GM21737 (cell line): ENCODE results near the gene TBC1D22A.

Experiments used
- ATAC-seq: cut with Tn5 transposase; IDR thresholded peaks from one replicate; pipeline ENCODE4 v1.9.1; 2021; ENCODE audit warnings: mild to moderate bottlenecking, moderate library complexity; ENCODE audit not compliant: unreplicated experiment

TBC1D22A gene

GRCh38 chr22:46875089-46875488 lies 112.6 kb downstream of the TBC1D22A start:
- ATAC-seq, result no peak

GRCh38 chr22:46876357-46876934 lies 114.0 kb downstream of the TBC1D22A start:
- ATAC-seq, result no peak

DNA sequence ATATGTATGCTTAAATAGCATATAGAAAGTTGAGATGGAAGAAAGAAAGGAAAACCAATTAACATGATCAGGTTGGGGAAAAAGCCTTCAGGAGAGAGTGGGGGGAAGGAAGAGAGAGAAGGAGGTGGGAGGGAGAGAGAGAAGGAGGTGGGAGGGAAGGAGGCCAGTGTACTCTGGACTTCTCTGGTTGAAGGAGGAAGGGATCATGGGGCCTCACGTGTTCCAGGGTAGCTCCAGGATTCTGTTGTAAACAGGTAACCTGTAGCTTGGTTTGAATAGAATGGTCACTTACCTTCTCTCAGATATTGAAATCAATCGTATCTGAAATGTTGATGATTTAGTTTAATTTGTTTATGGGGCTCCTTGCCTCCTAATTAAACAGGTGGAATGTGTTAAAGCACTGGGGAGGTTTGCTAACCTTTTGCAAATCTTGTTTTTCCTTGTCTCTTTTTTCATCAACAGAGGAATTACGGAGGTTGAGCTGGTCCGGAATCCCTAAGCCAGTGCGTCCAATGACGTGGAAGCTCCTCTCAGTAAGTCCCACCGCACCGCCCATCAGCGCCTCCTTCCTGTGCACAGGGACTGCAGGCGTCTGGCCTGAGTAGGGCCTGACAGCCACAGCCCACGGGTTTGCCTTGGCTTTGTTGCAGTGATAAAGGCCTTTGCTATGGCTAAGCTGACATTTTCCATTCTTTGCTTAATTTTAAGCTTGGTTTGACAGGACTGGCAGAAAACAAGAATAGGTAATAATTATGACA lies 115.9 kb downstream of the TBC1D22A start:
- no peak for ATAC-seq

DNA sequence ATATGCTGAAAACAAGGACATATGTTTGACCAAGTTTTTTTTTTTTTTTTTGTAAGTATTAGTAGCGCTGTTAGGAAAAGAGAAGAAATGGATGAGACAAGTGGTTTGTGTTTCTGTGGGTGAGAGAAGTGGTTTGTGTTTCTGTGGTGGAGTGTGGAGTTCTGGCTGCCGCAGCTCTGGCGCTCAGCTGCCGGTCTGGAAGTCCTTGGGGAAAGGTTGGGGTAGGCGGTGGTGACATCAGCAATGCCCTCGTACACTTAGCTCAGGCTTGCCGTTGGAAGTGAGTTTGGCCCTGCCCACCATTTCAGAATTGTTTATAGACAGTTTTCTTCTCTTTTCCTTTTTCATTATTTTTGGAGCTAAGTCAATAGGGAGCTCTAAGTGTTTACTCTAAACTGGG lies 116.6 kb downstream of the TBC1D22A start:
- ATAC-seq, result no peak

GRCh38 chr22:46881373-46882118 lies 119.1 kb downstream of the TBC1D22A start:
- no peak for ATAC-seq

GRCh38 chr22:46883092-46883910 lies 120.9 kb downstream of the TBC1D22A start:
- ATAC-seq, result no peak

DNA sequence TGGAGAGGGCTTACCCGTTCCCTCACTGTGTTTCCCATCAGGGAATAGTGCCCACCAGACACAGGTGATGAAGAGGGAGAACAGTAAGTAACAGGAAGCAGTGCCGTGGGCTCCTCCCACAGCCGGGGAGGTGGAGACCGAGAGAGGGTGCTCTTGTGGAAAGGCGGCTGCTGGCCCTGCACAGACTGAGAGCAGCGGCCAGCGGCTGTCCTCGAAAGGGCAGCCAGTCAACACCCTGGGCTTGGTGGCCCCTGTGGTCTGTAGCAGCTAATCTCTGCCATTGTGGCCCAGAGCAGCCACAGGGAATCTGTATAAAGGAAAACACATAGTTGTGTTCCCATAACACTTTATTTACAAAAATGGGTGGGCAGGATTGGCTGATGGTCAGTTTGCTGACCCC lies 121.9 kb downstream of the TBC1D22A start:
- ATAC-seq, result no peak

- ATAC-seq, result no peak
Measured at GRCh38 chr22:46887978-46888377, 125.5 kb downstream of the TBC1D22A start.

DNA sequence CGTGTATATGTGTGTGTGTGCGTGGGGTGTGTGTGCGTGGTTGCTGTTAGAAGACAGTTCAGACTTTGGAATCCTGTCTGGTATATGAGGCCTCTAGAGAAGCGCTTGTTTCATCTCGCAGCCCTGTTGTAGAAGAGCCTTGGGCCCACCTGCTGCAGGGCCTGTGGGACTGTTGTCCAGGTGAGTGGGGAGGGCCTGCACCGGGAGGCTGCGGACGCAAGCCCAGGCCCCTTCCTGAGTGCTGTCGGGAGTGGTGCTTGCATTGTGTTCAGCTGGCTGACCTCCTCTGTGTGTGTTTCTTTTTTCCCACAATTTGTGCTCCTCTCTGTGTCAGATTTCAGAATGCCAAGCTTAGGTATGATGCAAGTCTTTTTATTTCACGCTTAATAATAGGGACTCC lies 128.4 kb downstream of the TBC1D22A start:
- ATAC-seq, result no peak

DNA sequence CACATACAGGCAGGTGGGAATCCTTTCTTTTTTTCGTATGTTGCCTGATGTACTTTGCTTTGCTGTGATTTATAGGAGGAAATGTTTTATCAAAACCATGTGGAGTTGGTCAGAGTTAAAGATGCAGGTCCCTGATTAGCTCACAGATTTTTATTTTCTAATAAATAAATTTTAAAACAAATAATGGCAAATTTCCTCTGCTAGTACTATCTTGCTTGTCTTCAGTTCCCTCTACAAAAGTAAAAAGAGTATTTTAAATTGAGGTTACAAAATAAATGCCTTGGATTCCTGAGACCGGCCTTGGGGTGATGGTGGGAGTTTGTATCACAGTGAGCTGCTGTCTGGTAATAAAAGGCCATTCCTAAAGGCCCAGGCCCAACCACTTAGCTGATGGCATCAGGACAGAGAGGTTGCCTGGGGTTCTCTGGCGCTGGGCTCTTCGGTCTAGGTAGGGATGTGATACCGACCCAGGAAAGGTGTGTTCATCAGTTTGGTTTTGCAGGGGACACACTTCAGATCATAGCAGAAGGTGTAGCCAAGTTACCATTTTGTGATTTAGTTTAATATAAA lies 129.0 kb downstream of the TBC1D22A start:
- no peak for ATAC-seq

DNA sequence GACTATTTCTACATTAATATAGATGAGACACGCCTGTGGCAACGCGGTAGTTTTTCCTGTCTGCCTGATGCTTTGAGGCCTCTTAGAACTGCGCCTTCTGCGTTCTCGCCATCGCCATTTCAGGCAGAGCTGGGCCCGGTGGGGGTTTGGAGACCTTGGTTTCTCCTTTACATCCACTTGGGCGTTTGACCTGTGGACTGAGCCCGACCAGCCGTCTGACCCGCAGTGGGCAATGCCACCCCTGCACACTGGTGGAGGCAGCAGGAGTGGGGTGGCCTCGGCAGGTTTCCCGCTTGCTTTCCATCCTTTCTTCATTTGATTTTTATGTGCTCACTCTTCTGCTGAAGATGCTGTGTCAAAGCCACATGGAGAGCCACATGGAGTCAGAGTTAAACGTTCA lies 130.4 kb downstream of the TBC1D22A start:
- ATAC-seq, result no peak

DNA sequence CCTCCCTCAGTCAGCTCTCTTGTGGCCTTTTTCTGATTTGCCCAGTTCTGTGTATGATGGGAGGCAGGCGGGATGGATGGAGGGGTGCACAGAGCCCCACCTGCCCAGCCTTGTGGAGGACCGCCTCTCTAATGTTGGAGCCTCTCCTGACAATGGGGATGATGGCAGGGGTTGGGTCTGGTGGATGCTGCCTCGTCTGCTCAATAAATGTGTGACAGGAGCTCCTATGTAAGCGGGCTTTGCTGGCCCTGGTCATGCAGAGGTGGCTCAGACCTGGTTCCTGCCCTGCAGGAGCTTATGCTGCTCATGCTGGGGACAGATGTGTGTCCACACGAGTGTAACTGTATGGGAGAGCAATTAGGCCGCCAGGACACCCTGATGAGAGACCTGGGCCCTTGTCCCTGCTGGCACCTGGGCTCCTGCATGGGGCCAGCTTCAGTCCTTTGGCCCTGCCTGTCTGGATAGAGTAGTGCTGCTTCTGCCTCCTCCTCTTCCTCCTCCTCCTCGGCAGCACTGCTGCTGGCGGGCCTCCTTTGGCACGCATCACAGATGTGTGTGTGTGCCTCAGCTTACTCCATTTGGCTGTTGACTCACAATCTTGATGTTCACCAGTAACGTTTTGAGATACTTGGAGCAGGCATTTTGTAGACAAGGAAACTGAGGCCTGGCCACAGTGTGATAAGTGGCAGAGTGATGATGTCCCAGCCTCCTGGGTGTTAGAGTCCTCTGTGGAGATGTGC lies 131.0 kb downstream of the TBC1D22A start:
- ATAC-seq, result no peak

GRCh38 chr22:46894081-46894671 lies 131.7 kb downstream of the TBC1D22A start:
- ATAC-seq, result no peak

DNA sequence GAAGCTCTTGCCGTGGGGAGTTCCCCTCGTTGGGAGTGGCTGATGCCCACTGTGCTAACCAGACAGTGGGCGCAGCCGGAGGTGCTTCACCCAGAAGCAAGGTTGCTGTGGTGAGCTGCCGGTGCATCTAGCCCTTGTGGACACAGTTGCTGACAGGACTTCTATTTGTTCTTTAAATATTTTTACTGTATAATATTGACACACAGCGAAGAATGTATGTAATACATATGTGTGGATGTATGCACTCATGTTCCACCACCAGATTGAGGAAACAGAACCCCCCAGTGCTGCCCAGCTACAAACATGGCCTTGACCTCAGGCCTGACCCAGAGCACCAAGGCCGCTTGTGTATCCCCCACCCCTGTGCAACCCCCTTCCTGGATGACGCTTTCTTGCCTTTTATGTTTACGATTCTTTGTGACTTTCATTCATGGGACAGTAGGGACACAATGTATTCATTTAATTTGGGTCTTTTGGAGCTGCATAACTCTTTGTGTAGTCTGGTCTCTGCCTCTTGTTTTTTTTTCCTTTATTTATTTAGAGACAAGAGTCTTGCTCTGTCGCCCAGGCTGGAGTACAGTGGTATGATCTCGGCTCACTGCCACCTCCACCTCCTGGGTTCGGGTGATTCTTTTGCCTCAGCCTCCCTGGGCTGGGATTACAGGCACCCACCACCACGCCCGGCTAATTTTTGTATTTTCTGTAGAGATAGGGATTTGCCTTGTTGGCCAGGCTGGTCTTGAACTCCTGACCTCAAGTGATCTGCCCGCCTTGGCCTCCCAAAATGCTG lies 132.6 kb downstream of the TBC1D22A start:
- no peak for ATAC-seq

DNA sequence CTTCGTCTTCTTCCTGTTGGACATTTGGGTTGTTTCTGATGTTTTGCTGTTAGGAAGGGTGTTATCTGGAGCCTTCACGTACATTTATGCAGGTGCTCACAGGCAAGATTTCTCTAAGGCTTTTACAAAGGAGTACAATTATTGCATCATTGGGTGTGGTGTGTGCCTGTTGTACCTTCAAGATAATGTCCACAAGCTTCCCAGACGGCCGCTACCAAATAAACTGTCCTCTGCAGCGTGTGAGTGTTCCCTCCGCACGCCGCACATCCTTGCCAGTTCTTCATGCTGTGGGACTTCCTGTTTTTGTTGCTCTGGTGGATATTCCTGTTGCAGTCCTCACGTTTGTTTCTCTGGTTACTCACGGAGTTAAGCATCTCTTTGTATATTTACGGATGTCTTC lies 133.3 kb downstream of the TBC1D22A start:
- ATAC-seq, result no peak

DNA sequence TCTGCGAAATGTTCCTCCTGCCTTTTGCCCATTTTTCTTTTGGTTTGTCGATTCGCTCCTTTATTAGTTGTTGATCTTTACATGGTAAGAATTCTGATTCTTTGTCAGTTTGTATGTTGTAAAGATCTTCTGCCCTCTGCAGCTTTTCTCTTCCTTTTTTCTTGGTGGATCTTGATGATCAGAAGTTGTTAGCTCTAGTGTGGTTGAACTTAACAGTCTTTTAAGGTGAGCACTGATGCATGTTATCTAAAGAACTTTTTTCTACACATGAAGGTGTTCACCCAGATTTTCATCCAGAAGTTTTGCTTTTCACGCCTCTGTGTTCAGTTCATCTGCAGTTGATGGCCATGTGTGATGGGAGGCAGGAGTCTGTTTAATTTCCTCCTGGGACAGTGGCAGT lies 133.7 kb downstream of the TBC1D22A start:
- no peak for ATAC-seq

DNA sequence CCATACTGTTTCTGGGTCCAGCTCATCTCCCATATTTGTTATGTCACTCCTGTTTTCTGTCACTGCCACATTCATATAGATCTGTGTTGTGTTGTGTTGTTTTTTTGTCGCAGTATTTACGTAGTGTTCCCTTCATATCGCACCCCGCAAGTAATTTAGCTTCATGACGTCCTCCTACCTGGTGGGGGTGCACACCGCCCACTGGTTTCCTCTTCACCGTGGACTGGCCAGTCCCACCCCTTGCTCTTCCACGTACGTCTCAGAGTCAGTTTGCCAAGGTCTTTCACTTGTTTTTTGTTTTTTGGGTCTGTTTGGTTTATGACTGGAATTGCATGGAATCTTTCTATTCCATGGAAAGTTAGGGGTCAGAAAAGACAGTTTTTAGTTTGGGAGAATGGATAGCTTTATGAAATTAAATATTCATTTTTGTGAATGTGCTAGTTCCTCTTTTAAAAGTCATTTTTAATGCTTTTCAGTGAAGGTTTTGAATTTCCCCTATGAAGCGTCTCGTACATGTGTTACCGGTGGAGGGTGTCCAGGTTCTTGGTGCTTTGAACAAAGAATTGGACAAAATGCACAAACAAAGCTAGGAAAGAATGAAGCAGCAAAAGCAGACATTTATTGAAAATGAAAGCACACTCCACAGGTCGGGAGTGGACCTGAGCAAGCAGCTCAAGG lies 134.3 kb downstream of the TBC1D22A start:
- no peak for ATAC-seq

- no peak for ATAC-seq
Measured at GRCh38 chr22:46897246-46897623, 134.8 kb downstream of the TBC1D22A start.

DNA sequence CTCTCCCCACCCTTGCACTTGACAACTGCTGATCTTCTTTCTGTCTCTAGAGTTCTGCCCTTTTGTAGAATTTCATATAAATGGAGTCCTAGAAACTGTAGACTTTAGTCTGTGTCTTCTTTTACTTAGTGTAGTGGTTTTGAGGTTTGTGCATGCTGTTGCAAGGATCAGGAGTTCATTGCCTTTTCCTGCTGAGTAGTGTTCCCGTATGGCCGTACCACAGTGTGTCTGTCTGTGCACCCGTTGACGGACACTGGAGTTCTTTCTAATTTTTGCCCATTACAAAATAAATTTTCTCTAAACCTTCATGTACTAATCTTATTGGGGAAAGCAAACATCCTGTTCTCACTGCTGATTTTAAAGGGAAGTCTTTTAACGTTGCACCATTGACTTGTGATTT lies 138.1 kb downstream of the TBC1D22A start:
- no peak for ATAC-seq
